Heart right ventricle (tissue), 16 donors: Measurements from ENCODE around the gene R3HDM2. TPM values are rescaled to one million over a fixed set of nuclear protein-coding genes. Genes with fewer than 3 reads are reported as not detected.

Experiments used
- ATAC-seq, 8 donors: fragments of 200-7000 bp; cut with Tn5 transposase; one replicate each; pipeline ENCODE4 v1.9.1; 2020; ENCODE audit warnings: mild to moderate bottlenecking in 8 of 8, moderate library complexity in 8 of 8, moderate number of reproducible peaks in 1 of 8
- DNase-seq, 2 donors: peaks; one replicate each; pipeline ENCODE4 v3.0.0-alpha.2; 2020
- H3K27ac ChIP-seq, 10 donors: fragments of 200-600 bp; sonication (generic) in 2 of 10; one replicate each; pipeline versions ENCODE4 v1.5.0 to v1.8.0; 2020 to 2022; ENCODE audit warnings: mild to moderate bottlenecking in 3 of 10
- H3K27me3 ChIP-seq, 7 donors: fragments of 200-600 bp; one replicate each; pipeline ENCODE4 v1.8.0; 2021 to 2022; ENCODE audit warnings: mild to moderate bottlenecking in 2 of 7
- H3K36me3 ChIP-seq, 9 donors: fragments of 200-600 bp; sonication (generic) in 1 of 9; one replicate each; pipeline versions ENCODE4 v1.5.0 to v1.8.0; 2020 to 2022; ENCODE audit warnings: mild to moderate bottlenecking in 2 of 9
- H3K4me1 ChIP-seq, 9 donors: fragments of 200-600 bp; sonication (generic) in 1 of 9; one replicate each; pipeline versions ENCODE4 v1.5.0 to v1.8.0; 2020 to 2022; ENCODE audit warnings: mild to moderate bottlenecking in 4 of 9
- H3K4me3 ChIP-seq, 10 donors: fragments of 200-600 bp; sonication (generic) in 2 of 10; one replicate each; pipeline versions ENCODE4 v1.5.0 to v1.8.0; 2020 to 2022; ENCODE audit warnings: mild to moderate bottlenecking in 7 of 10, moderate library complexity in 2 of 10
- H3K9me3 ChIP-seq, 11 donors: fragments of 200-600 bp in 10 of 11; sonication (generic) in 2 of 11; one replicate each; pipeline versions ENCODE4 v1.5.0 to v1.8.0; 2013 to 2022; ENCODE audit warnings: mild to moderate bottlenecking in 2 of 11, control low read depth in 1 of 11, moderate library complexity in 1 of 11
- CTCF ChIP-seq, 9 donors: fragments of 200-600 bp; sonication (generic) in 2 of 9; IDR thresholded peaks; one replicate each; pipeline versions ENCODE4 v1.5.0 to v1.8.0; 2021 to 2022; ENCODE audit warnings: antibody characterized with exemption in 9 of 9, mild to moderate bottlenecking in 5 of 9, moderate library complexity in 1 of 9
- WGBS, 2 donors: extraction: QIAGEN DNeasy Blood & Tissue Kit; methylation state at CpG; one replicate each; pipeline ENCODE4 v1.1.7; 2013; ENCODE audit warnings: inconsistent platforms in 1 of 2; 5-methylcytosine and 5-hydroxymethylcytosine counted together
- intact Hi-C, 10 donors: fragments of 100-400 bp; cut with DNase I; formaldehyde crosslinking; loops; one replicate each; pipeline versions ENCODE4 v1.11.1 to v1.14.2; 2022
- polyA plus RNA-seq, 2 donors: library from polyadenylated mRNA; stranded (reverse); fragments of 200-250 nt; gene quantifications; one replicate each; pipeline ENCODE4 v1.2.3, GENCODE V29; 2013
- total RNA-seq, 10 donors: library from RNA; stranded (reverse); fragmentation: NEBNext Ultra II Directional in 3 of 10; extraction: Animal tissue kit (Norgen Biotek cat#: 25700) in 3 of 10; gene quantifications; one replicate each; pipeline versions ENCODE4 v1.2.1 to v1.2.4, GENCODE V29; 2021 to 2023
- donor health status: Arrhythmogenic right ventricular cardiomyopathy.
- donor health status: ischemic (EF 13 %, LVEDD 7.1; RV severe dilation, severe dysfunction).
- donor health status: healthy with polysubstance abuse.
- donor health status: DM: no; HTN: yes; CAD: no.
- donor health status: DM: no; HTN: no; CAD: no.
- donor health status: ischemic (EF 25% LVEDD 6.9; RV normal size, moderate dysfunction).
- donor health status: ischemic (EF 25% LVEDD 5.7; RV mildly dilated, moderate dysfunction).
- donor health status: healthy.
- donor health status: DM: yes; HTN: yes; CAD: no.
- donor health status: Ischemic cardiomyopathy.
- donor health status: ischemic (EF 35%, LVEDD 5.7; RV mildly dilated, moderate dysfunction).
- donor health status: nonischemic (EF 11% LVEDD 7.7; RV severe dilation, severe dysfunction).
- donor health status: DM: yes; HTN: yes; CAD: no.
- donor health status: PGD.
- donor health status: ischemic (EF 29% LVEDD 5.4; RV normal size, mild dysfunction).
- donor health status: nonischemic (EF 23%, LVEDD 6.1; RV moderate dilation, normal function).

Gene R3HDM2
- total and polyA plus RNA-seq, 12 donors, result 15.5 to 107 (median 73.9) TPM

GRCh38 chr12:57370072-57370471 is 60.8 kb downstream of the R3HDM2 start:
- peaks cover 0 to 13% (median 0%) of the 10 kb centered on the region in 9 donors for H3K36me3 ChIP-seq
- intact Hi-C loops, result no loop called here
- WGBS, 2 donors, result 94% methylated on average over 11 of the region's 11 CpGs
- no peak overlapping the region for H3K4me3 ChIP-seq
- DNase-seq, result no peak
- no peak for TF ChIP-seq CTCF (IDR thresholded peaks at IDR 0.05)
- H3K27me3 ChIP-seq, result no peaks in the 10 kb centered on the region
- H3K27ac ChIP-seq, result no peak overlapping the region
- H3K9me3 ChIP-seq, result peaks cover 0 to 20% (median 10%) of the 10 kb centered on the region in 11 donors
- no peak for ATAC-seq
- peaks cover 0 to 34% (median 20%) of the 10 kb centered on the region in 9 donors for H3K4me1 ChIP-seq

- Histone ChIP-seq H3K27me3 (no peaks in the 10 kb centered on the region), H3K36me3 (peaks cover 0 to 13% (median 0%) of the 10 kb centered on the region in 9 donors), H3K4me1 (peaks cover 0 to 34% (median 20%) of the 10 kb centered on the region in 9 donors), H3K9me3 (peaks cover 0 to 20% (median 10%) of the 10 kb centered on the region in 11 donors), H3K4me3 (no peak overlapping the region), H3K27ac (no peak overlapping the region)
- intact Hi-C loops, result no loop called here
- ATAC-seq, result no peak
- no peak for DNase-seq
- no peak for TF ChIP-seq CTCF (IDR thresholded peaks at IDR 0.05)
- WGBS, 2 donors, result 95 to 96% methylated on average over 3 of the region's 3 CpGs
These were observed 61.6 kb downstream of the R3HDM2 start for GRCh38 chr12:57369202-57369601.

- Histone ChIP-seq H3K4me1 (peaks cover 0 to 34% (median 20%) of the 10 kb centered on the region in 9 donors), H3K36me3 (peaks cover 0 to 13% (median 0%) of the 10 kb centered on the region in 9 donors), H3K4me3 (no peak overlapping the region), H3K27me3 (no peaks in the 10 kb centered on the region), H3K27ac (no peak overlapping the region), H3K9me3 (peaks cover 0 to 20% (median 10%) of the 10 kb centered on the region in 11 donors)
- intact Hi-C loops, result no loop called here
- no peak for TF ChIP-seq CTCF (IDR thresholded peaks at IDR 0.05)
- 90 to 92% methylated on average over 7 of the region's 7 CpGs for WGBS, 2 donors
- no peak for ATAC-seq
- DNase-seq, result no peak
These were observed 62.3 kb downstream of the R3HDM2 start for GRCh38 chr12:57368349-57369095.

- DNase-seq (no peak), ATAC-seq (no peak)
- intact Hi-C loops, result no loop called here
- H3K4me3 ChIP-seq, result no peak overlapping the region
- peaks cover 0 to 27% (median 15%) of the 10 kb centered on the region in 9 donors for H3K4me1 ChIP-seq
- peaks cover 0 to 20% (median 10%) of the 10 kb centered on the region in 11 donors for H3K9me3 ChIP-seq
- no peak for TF ChIP-seq CTCF (IDR thresholded peaks at IDR 0.05)
- peaks cover 0 to 12% (median 0%) of the 10 kb centered on the region in 9 donors for H3K36me3 ChIP-seq
- no peaks in the 10 kb centered on the region for H3K27me3 ChIP-seq
- H3K27ac ChIP-seq, result no peak overlapping the region
These were observed 63.7 kb downstream of the R3HDM2 start for GRCh38 chr12:57367121-57367520.
